Endothelial cell of umbilical vein (primary cell): Measurements from ENCODE around the gene ORAI3. TPM values are rescaled to one million over a fixed set of nuclear protein-coding genes. Genes with fewer than 3 reads are reported as not detected.

Source experiments
- BruUV-seq: library from RNA; stranded (reverse); fragments of 400-500 nt; replicated peaks from 2 replicates; lab custom pipeline; 2021; lab: Mats Ljungman, UMichigan
- CTCF ChIA-PET: fragments of 300-600, 350-600 bp; sonication (Branson Sonifier 250); formaldehyde crosslinking; loops from one replicate; lab custom pipeline; 2021; ENCODE audit warnings: antibody characterized with exemption, inconsistent platforms; lab: Charles Lee
- POLR2A ChIA-PET: fragments of 300-600, 350-600 bp; sonication (Branson Sonifier 250); formaldehyde crosslinking; loops from one replicate; lab custom pipeline; 2021; ENCODE audit warnings: antibody characterized with exemption, inconsistent platforms; lab: Charles Lee
- DNase-seq: peaks from one replicate; pipeline ENCODE4 v3.0.0-alpha.2; 2011; ENCODE audit warnings: low read depth, low spot score
- FAIRE-seq: peaks from 2 replicates; lab custom pipeline; 2011; peaks lifted over from hg19 to GRCh38; lab: Jason Lieb, UNC
- H2AFZ ChIP-seq: 2 replicates; pipeline ENCODE4 v1.6.0; 2012; ENCODE audit warnings: low read depth, low read length, control low read depth, inconsistent platforms
- H3K27ac ChIP-seq: 2 replicates; pipeline ENCODE4 v1.5.1; 2011; ENCODE audit warnings: low read depth, mild to moderate bottlenecking, control low read depth, low read length, moderate library complexity; ENCODE audit not compliant: insufficient read depth
- H3K27me3 ChIP-seq, 2 experiments: 2 replicates each; pipeline versions ENCODE4 v1.6.0 to v1.6.1; 2011; ENCODE audit warnings: low read length in 2 of 2, mixed read lengths in 1 of 2; ENCODE audit not compliant: control insufficient read depth in 2 of 2, insufficient read depth in 2 of 2
- H3K36me3 ChIP-seq, 2 experiments: 2 replicates in 1 of 2; 3 replicates in 1 of 2; pipeline ENCODE4 v1.5.1; 2011; ENCODE audit warnings: low read length in 2 of 2, mild to moderate bottlenecking in 1 of 2, moderate library complexity in 1 of 2; ENCODE audit not compliant: control insufficient read depth in 2 of 2, insufficient read depth in 2 of 2; ENCODE audit errors: extremely low read depth in 1 of 2
- H3K4me1 ChIP-seq: 3 replicates; pipeline ENCODE4 v1.5.1; 2011; ENCODE audit warnings: mild to moderate bottlenecking, low read length; ENCODE audit not compliant: control insufficient read depth, insufficient read depth; ENCODE audit errors: extremely low read depth
- H3K4me2 ChIP-seq: 2 replicates; pipeline ENCODE4 v1.6.1; 2011; ENCODE audit warnings: low read length, control low read depth, mixed read lengths; ENCODE audit not compliant: insufficient read depth
- H3K4me3 ChIP-seq, 3 experiments: fragments of 200-600 bp in 1 of 3; sonication (generic), shearing (Covaris generic) in 1 of 3; replicated peaks in 1 of 3; 2 replicates each; pipeline ENCODE4 v1.5.1; 2011 to 2016; ENCODE audit warnings: control low read depth in 3 of 3, low read length in 3 of 3, mild to moderate bottlenecking in 2 of 3, inconsistent platforms in 1 of 3, low read depth in 1 of 3, moderate library complexity in 1 of 3; ENCODE audit not compliant: insufficient read depth in 1 of 3
- H3K79me2 ChIP-seq: 2 replicates; pipeline ENCODE4 v1.6.0; 2012; ENCODE audit warnings: low read length, inconsistent platforms; ENCODE audit not compliant: control insufficient read depth, insufficient read depth
- H3K9ac ChIP-seq: replicated peaks from 2 replicates; pipeline ENCODE3; 2011; ENCODE audit warnings: low read length, control low read depth; ENCODE audit not compliant: insufficient read depth; ENCODE audit errors: extremely low read depth
- H3K9me1 ChIP-seq: replicated peaks from 3 replicates; pipeline ENCODE4 v1.6.0; 2011; ENCODE audit warnings: mild to moderate bottlenecking, low read length; ENCODE audit not compliant: control insufficient read depth, insufficient read depth; ENCODE audit errors: extremely low read depth
- H3K9me3 ChIP-seq: replicated peaks from 2 replicates; pipeline ENCODE4 v1.5.1; 2012; ENCODE audit warnings: low read length, inconsistent platforms; ENCODE audit not compliant: control insufficient read depth, insufficient read depth
- H4K20me1 ChIP-seq: replicated peaks from 2 replicates; pipeline ENCODE3; 2011; ENCODE audit warnings: mild to moderate bottlenecking, low read length; ENCODE audit not compliant: control insufficient read depth, insufficient read depth; ENCODE audit errors: extremely low read depth
- FOS ChIP-seq: IDR thresholded peaks from 2 replicates; pipeline ENCODE4 v1.6.1; 2011; ENCODE audit warnings: mild to moderate bottlenecking, low read length, moderate library complexity, borderline replicate concordance; ENCODE audit not compliant: insufficient read depth
- GATA2 ChIP-seq: IDR thresholded peaks from 2 replicates; pipeline ENCODE4 v1.7.0; 2011; ENCODE audit warnings: low read depth, mild to moderate bottlenecking, moderate library complexity, mixed read lengths, low read length; ENCODE audit not compliant: insufficient read length, insufficient read depth
- JUN ChIP-seq: IDR thresholded peaks from 2 replicates; pipeline ENCODE4 v1.6.1; 2011; ENCODE audit warnings: borderline replicate concordance, low read depth; ENCODE audit not compliant: insufficient read length, insufficient read depth
- MYC ChIP-seq: IDR thresholded peaks from one replicate; pipeline ENCODE4 v1.6.1; 2011; ENCODE audit warnings: mild to moderate bottlenecking, low read depth, low read length
- POLR2AphosphoS5 ChIP-seq: IDR thresholded peaks from 2 replicates; pipeline ENCODE4 v1.6.1; 2012; ENCODE audit warnings: low read depth, mild to moderate bottlenecking, control low read depth, low read length, moderate library complexity; ENCODE audit not compliant: insufficient read depth
- dilution Hi-C: fragments of 300-500 bp; cut with MboI; formaldehyde crosslinking; loops from one replicate; pipeline ENCODE4 v1.15.0; 2019; ENCODE audit warnings: low sequenced_read_pairs; ENCODE audit not compliant: extremely low pct_ligation_motif_present
- intact Hi-C: fragments of 100-400 bp; cut with micrococcal nuclease; formaldehyde crosslinking; loops from one replicate; pipeline ENCODE4 v1.10.0; 2022
- polyA plus RNA-seq, 4 experiments: library from polyadenylated mRNA; depleted of rRNA in 3 of 4; stranded (reverse) in 3 of 4; unstranded in 1 of 4; fragments of >200 nt; gene quantifications; 2 replicates each; pipeline versions ENCODE4 v1.2.1 to v1.2.3, GENCODE V29; 2011 to 2012; ENCODE audit warnings: missing spikeins in 1 of 4
- total RNA-seq: library from RNA; stranded (reverse); gene quantifications from 2 replicates; pipeline ENCODE4 v1.2.3, GENCODE V29; 2021
- TF ChIP-seq, protein P1 (sequence below), 2 donors: IDR thresholded peaks; 1 replicate in 1 of 2; 2 replicates in 1 of 2; pipeline ENCODE4 v1.5.1; 2011; ENCODE audit warnings: low read length in 2 of 2, mild to moderate bottlenecking in 2 of 2, moderate library complexity in 2 of 2, control low read depth in 1 of 2, inconsistent platforms in 1 of 2, low read depth in 1 of 2; ENCODE audit not compliant: insufficient read depth in 1 of 2; ENCODE audit errors: extremely low read depth in 1 of 2

Gene ORAI3
- total and polyA plus RNA-seq, 2 donors (not counting 3 experiments of a cell fraction or from before 2014, with no cell fraction given): 17.6 to 25.4 TPM

DNA sequence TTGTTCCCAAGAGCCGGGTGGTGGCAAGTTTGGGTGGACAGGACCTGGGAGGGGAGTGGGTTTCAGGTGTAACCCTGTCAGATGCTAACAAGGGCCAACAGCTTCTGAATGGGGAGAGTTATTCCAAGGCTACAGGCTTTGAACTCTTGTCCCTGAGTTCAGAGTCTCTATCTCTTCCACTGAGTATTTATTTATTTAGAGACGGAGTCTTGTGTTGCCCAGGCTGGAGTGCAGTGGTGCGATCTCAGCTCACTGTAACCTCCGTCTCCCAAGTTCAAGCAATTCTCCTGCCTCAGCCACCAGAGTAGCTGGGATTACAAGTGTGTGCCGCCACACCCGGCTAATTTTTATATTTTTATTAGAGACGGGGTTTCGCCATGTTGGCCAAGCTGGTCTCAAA, 6.1 kb downstream of the ORAI3 start:
- no peak for DNase-seq
- POLR2A ChIA-PET: no interaction called here
- no peak for FAIRE-seq
- H3K4me2 ChIP-seq: no peak overlapping the region
- dilution Hi-C loops (no loop called here), intact Hi-C loops (no loop called here)
- no peaks in the 10 kb centered on the region for H4K20me1 ChIP-seq
- H3K9me1 ChIP-seq: no peaks in the 10 kb centered on the region
- peaks cover 18% of the 10 kb centered on the region for H3K4me1 ChIP-seq
- H3K9ac ChIP-seq: no peak overlapping the region
- H3K36me3 ChIP-seq: peaks cover 3 to 7% of the 10 kb centered on the region in 2 experiments
- TF ChIP-seq FOS (no peak), POLR2AphosphoS5 (no peak), GATA2 (no peak), MYC (no peak), JUN (no peak)
- TF ChIP-seq, protein P1, sequence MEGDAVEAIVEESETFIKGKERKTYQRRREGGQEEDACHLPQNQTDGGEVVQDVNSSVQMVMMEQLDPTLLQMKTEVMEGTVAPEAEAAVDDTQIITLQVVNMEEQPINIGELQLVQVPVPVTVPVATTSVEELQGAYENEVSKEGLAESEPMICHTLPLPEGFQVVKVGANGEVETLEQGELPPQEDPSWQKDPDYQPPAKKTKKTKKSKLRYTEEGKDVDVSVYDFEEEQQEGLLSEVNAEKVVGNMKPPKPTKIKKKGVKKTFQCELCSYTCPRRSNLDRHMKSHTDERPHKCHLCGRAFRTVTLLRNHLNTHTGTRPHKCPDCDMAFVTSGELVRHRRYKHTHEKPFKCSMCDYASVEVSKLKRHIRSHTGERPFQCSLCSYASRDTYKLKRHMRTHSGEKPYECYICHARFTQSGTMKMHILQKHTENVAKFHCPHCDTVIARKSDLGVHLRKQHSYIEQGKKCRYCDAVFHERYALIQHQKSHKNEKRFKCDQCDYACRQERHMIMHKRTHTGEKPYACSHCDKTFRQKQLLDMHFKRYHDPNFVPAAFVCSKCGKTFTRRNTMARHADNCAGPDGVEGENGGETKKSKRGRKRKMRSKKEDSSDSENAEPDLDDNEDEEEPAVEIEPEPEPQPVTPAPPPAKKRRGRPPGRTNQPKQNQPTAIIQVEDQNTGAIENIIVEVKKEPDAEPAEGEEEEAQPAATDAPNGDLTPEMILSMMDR (IDR thresholded peaks at IDR 0.05; ENCODE audit: extremely low read depth in 1 of 2, insufficient read depth in 1 of 2, low read depth in 1 of 2, low read length in 2 of 2): no peak
- no peaks in the 10 kb centered on the region for H3K27me3 ChIP-seq
- CTCF ChIA-PET: interaction anchor here (1.1 to 2.3 kb wide), 3 partner anchors 111 to 914 kb away, joined by 5 to 12 read pairs (median 9); no protein-coding TSS in a partner anchor
- H3K27ac ChIP-seq: no peak overlapping the region
- H3K4me3 ChIP-seq: no peak overlapping the region
- H2AFZ ChIP-seq: no peak overlapping the region
- no TSS peak for BruUV-seq
- no peaks in the 10 kb centered on the region for H3K9me3 ChIP-seq
- H3K79me2 ChIP-seq: peaks cover 14% of the 10 kb centered on the region
